CD4-positive, alpha-beta memory T cell (primary cell): ENCODE results near the gene BTN2A1. TPM values are rescaled to one million over a fixed set of nuclear protein-coding genes. Genes with fewer than 3 reads are reported as not detected.

Experiments used
- CTCF ChIA-PET: fragments of 350-600 bp; sonication (Branson Sonifier 250); formaldehyde crosslinking; loops from one replicate; lab custom pipeline; 2021; ENCODE audit warnings: inconsistent platforms; ENCODE audit not compliant: partially characterized antibody; lab: Charles Lee
- POLR2A ChIA-PET: fragments of 350-600 bp; sonication (Branson Sonifier 250); formaldehyde crosslinking; loops from one replicate; lab custom pipeline; 2021; ENCODE audit not compliant: partially characterized antibody; lab: Charles Lee
- DNase-seq, 5 donors: peaks; one replicate each; pipeline versions ENCODE4 v3.0.0 to v3.0.0-alpha.2; 2020 to 2022; ENCODE audit warnings: mixed read lengths in 1 of 5
- H3K27ac ChIP-seq: one replicate; pipeline ENCODE4 v1.7.0; 2013; ENCODE audit warnings: low read depth, low read length
- H3K27me3 ChIP-seq: 2 replicates; pipeline ENCODE4 v1.7.0; 2013; ENCODE audit warnings: mild to moderate bottlenecking, low read length, moderate library complexity; ENCODE audit not compliant: insufficient read depth
- H3K36me3 ChIP-seq: 2 replicates; pipeline ENCODE4 v1.7.0; 2013; ENCODE audit warnings: mild to moderate bottlenecking, low read length, moderate library complexity; ENCODE audit not compliant: insufficient read depth
- H3K4me1 ChIP-seq: 2 replicates; pipeline ENCODE4 v1.7.0; 2013; ENCODE audit warnings: mild to moderate bottlenecking, low read length, moderate library complexity; ENCODE audit not compliant: insufficient read depth
- H3K4me3 ChIP-seq, 2 donors: one replicate each; pipeline ENCODE4 v1.7.0; 2013; ENCODE audit warnings: low read length in 2 of 2, mild to moderate bottlenecking in 1 of 2
- H3K9me3 ChIP-seq, 2 donors: one replicate each; pipeline ENCODE4 v1.7.0; 2013; ENCODE audit warnings: low read length in 2 of 2, control low read depth in 1 of 2; ENCODE audit not compliant: control insufficient read depth in 1 of 2
- H3K27ac Mint-ChIP-seq, 7 donors: one replicate each; pipeline ENCODE4 v1.8.0; 2020 to 2021; ENCODE audit warnings: mixed read lengths in 7 of 7, mild to moderate bottlenecking in 6 of 7, inconsistent platforms in 3 of 7, moderate library complexity in 3 of 7
- H3K27me3 Mint-ChIP-seq, 2 donors: one replicate each; pipeline ENCODE4 v1.8.0; 2020 to 2021; ENCODE audit warnings: mixed read lengths in 2 of 2
- H3K36me3 Mint-ChIP-seq, 2 donors: one replicate each; pipeline ENCODE4 v1.8.0; 2020 to 2021; ENCODE audit warnings: mixed read lengths in 2 of 2, inconsistent platforms in 1 of 2, mild to moderate bottlenecking in 1 of 2
- H3K4me1 Mint-ChIP-seq, 4 donors: one replicate each; pipeline ENCODE4 v1.8.0; 2020 to 2021; ENCODE audit warnings: mixed read lengths in 4 of 4, mild to moderate bottlenecking in 1 of 4
- H3K4me3 Mint-ChIP-seq, 8 donors: one replicate each; pipeline ENCODE4 v1.8.0; 2020 to 2021; ENCODE audit warnings: mixed read lengths in 8 of 8, mild to moderate bottlenecking in 7 of 8, moderate library complexity in 6 of 8, inconsistent platforms in 3 of 8
- H3K9me3 Mint-ChIP-seq, 8 donors: one replicate each; pipeline ENCODE4 v1.8.0; 2020 to 2021; ENCODE audit warnings: mixed read lengths in 8 of 8, mild to moderate bottlenecking in 5 of 8, inconsistent platforms in 3 of 8, moderate library complexity in 1 of 8
- intact Hi-C: fragments of 100-400 bp; cut with micrococcal nuclease; formaldehyde crosslinking; loops from one replicate; pipeline ENCODE4 v1.15.1; 2023
- polyA plus RNA-seq, 2 donors: library from polyadenylated mRNA; unstranded; fragments of 300-500 nt; fragmentation: Illumina TruSeq; gene quantifications; one replicate each; pipeline ENCODE4 v1.2.3, GENCODE V29; 2021
- total RNA-seq, 2 experiments: library from RNA; stranded (reverse); gene quantifications; one replicate each; pipeline ENCODE4 v1.2.3, GENCODE V29; 2021

BTN2A1 gene
- total RNA-seq (10 to 100 TPM; 57.0 to 62.8 TPM), polyA plus RNA-seq (10 to 100 TPM; 10.9 to 15.9 TPM)

DNA sequence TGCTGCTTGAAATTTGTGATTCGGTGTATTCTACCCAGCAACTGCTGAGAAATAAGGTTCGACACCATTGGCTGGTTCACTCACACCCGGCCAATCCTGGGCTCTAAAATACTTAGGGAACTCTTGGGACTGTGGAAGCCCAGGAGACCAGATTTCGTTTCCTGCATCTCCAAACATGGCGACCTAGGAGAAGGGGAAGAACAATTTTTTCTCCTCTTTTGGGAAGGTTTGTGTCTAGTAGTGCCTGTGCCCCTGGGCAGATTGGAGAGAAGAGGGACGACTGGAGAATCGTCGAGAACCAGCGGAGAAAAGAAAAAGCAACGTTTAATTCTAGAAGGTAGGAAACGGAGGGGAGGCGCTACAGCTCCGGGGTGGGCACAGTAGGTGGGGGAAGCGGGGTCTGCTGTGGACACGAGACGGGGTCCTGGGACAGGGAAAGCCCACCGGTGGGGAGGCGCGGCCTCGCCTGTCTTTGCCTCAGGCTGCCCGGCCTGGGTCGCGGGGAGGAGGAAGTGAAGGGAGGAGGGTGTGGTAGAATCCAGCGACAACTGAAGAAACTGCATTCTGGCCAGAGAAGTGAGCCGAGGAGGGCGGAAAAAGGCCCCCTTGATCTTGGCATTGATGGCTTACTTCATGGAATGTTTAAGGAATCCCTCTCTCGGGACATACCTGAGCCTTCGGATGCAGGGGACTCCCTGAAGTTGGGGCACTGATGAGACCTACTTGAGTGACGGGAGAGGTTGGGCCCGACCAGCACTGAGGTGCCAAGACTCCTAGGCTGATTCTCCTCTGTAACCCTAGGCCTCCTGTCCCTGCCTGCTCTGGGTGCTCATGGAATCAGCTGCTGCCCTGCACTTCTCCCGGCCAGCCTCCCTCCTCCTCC, at the start of gene BTN2A1:
Gene BTN2A1 (plus strand): TSS at position 150 of the 883 bp plus-strand sequence. CDS start 682 bp downstream, at position 832.
- Histone ChIP-seq H3K4me3 (peak within 1 kb of the TSS; percentile 90 to 95), H3K4me1 (peaks cover 47% of the 10 kb centered on the region), H3K27ac (peak within 1 kb of the TSS; percentile 85), H3K9me3 (no peaks in the 10 kb centered on the region), H3K27me3 (no peaks in the 10 kb centered on the region), H3K36me3 (peaks cover 30% of the 10 kb centered on the region)
- intact Hi-C loops = loop anchor here (1.0 to 5.0 kb wide), 6 partner anchors 16 to 91 kb away; partner anchors contain the start of genes BTN3A2, BTN3A3 and HMGN4
- no peaks in the 10 kb centered on the region for H3K27me3 Mint-ChIP-seq
- peak; percentile 76 to 86 (median 78) for DNase-seq
- H3K27ac Mint-ChIP-seq = peak within 1 kb of the TSS; percentile 91 to 99 (median 98)
- no peaks in the 10 kb centered on the region for H3K9me3 Mint-ChIP-seq
- peaks cover 45 to 73% (median 57%) of the 10 kb centered on the region in 4 donors for H3K4me1 Mint-ChIP-seq
- peaks cover 42 to 65% of the 10 kb centered on the region in 2 donors for H3K36me3 Mint-ChIP-seq
- ChIA-PET POLR2A (interaction anchor here (0.6 to 2.6 kb wide), 8 partner anchors 10 to 82 kb away, joined by 3 to 19 read pairs (median 4); partner anchors contain the start of genes BTN2A2, BTN3A3 and HMGN4), CTCF (interaction anchor here (1.2 kb wide), 1 partner anchor 9 kb away, joined by 3 read pairs; no protein-coding TSS in a partner anchor)
- peak within 1 kb of the TSS; percentile 96 to 100 (median 98) for H3K4me3 Mint-ChIP-seq

- H3K27me3 ChIP-seq = no peaks in the 10 kb centered on the region
- H3K4me1 Mint-ChIP-seq = peaks cover 38 to 43% (median 41%) of the 10 kb centered on the region in 4 donors
- ChIA-PET CTCF (no interaction called here), POLR2A (interaction anchor here (0.9 kb wide), 1 partner anchor 187 kb away, joined by 3 read pairs; no protein-coding TSS in a partner anchor)
- DNase-seq = no peak
- peaks cover 81% of the 10 kb centered on the region for H3K36me3 ChIP-seq
- H3K9me3 ChIP-seq = no peaks in the 10 kb centered on the region
- no peak overlapping the region for H3K4me3 ChIP-seq
- H3K27ac ChIP-seq = no peak overlapping the region
- intact Hi-C loops = no loop called here
- H3K4me1 ChIP-seq = peaks cover 41% of the 10 kb centered on the region
- peak overlapping the region in 3 of 7 donors; percentile 42 to 88 (median 59) for H3K27ac Mint-ChIP-seq
- H3K9me3 Mint-ChIP-seq = no peaks in the 10 kb centered on the region
- H3K27me3 Mint-ChIP-seq = no peaks in the 10 kb centered on the region
- H3K4me3 Mint-ChIP-seq = no peak overlapping the region
- peaks cover 88 to 92% of the 10 kb centered on the region in 2 donors for H3K36me3 Mint-ChIP-seq
Observed at GRCh38 chr6:26408828-26409730, 48.7 kb upstream of the BTN2A1 start.

GRCh38 chr6:26411751-26412150, 46.0 kb upstream of the BTN2A1 start:
- H3K4me1 Mint-ChIP-seq = peaks cover 18 to 28% (median 22%) of the 10 kb centered on the region in 4 donors
- DNase-seq = no peak
- peaks cover 68% of the 10 kb centered on the region for H3K36me3 ChIP-seq
- ChIA-PET POLR2A (interaction anchor here (0.8 to 1.3 kb wide), 3 partner anchors 34 to 184 kb away, joined by 3 read pairs; no protein-coding TSS in a partner anchor), CTCF (no interaction called here)
- H3K4me3 ChIP-seq = no peak overlapping the region
- no peaks in the 10 kb centered on the region for H3K27me3 Mint-ChIP-seq
- H3K27ac ChIP-seq = no peak overlapping the region
- no peaks in the 10 kb centered on the region for H3K9me3 ChIP-seq
- intact Hi-C loops = no loop called here
- peaks cover 0 to 6% (median 4%) of the 10 kb centered on the region in 8 donors for H3K9me3 Mint-ChIP-seq
- H3K27me3 ChIP-seq = no peaks in the 10 kb centered on the region
- peaks cover 86 to 87% of the 10 kb centered on the region in 2 donors for H3K36me3 Mint-ChIP-seq
- H3K27ac Mint-ChIP-seq = peak overlapping the region in 2 of 7 donors; percentile 58 to 84
- H3K4me3 Mint-ChIP-seq = no peak overlapping the region
- H3K4me1 ChIP-seq = peaks cover 19% of the 10 kb centered on the region

- ChIA-PET POLR2A (interaction anchor here (1.3 kb wide), 1 partner anchor 183 kb away, joined by 3 read pairs; no protein-coding TSS in a partner anchor), CTCF (no interaction called here)
- Mint-ChIP-seq H3K4me3 (no peak overlapping the region), H3K27me3 (no peaks in the 10 kb centered on the region), H3K4me1 (peaks cover 13 to 23% (median 17%) of the 10 kb centered on the region in 4 donors), H3K36me3 (peaks cover 81 to 86% of the 10 kb centered on the region in 2 donors), H3K9me3 (peaks cover 0 to 9% (median 6%) of the 10 kb centered on the region in 8 donors), H3K27ac (peak overlapping the region in 4 of 7 donors; percentile 15 to 86 (median 60))
- Histone ChIP-seq H3K4me3 (no peak overlapping the region), H3K4me1 (peaks cover 14% of the 10 kb centered on the region), H3K9me3 (no peaks in the 10 kb centered on the region), H3K27ac (no peak overlapping the region), H3K36me3 (peaks cover 64% of the 10 kb centered on the region), H3K27me3 (no peaks in the 10 kb centered on the region)
- DNase-seq = no peak
- intact Hi-C loops = no loop called here
Observed at GRCh38 chr6:26412228-26412627, 45.5 kb upstream of the BTN2A1 start.

GRCh38 chr6:26412954-26413353, 44.8 kb upstream of the BTN2A1 start:
- Mint-ChIP-seq H3K4me1 (peaks cover 6 to 15% (median 11%) of the 10 kb centered on the region in 4 donors), H3K36me3 (peaks cover 76 to 84% of the 10 kb centered on the region in 2 donors), H3K9me3 (peaks cover 0 to 15% (median 10%) of the 10 kb centered on the region in 8 donors), H3K4me3 (peak overlapping the region in 1 of 8 donors; percentile 14), H3K27ac (peak overlapping the region in 1 of 7 donors; percentile 19), H3K27me3 (no peaks in the 10 kb centered on the region)
- Histone ChIP-seq H3K27ac (no peak overlapping the region), H3K4me3 (no peak overlapping the region), H3K9me3 (no peaks in the 10 kb centered on the region), H3K36me3 (peaks cover 57% of the 10 kb centered on the region), H3K4me1 (peaks cover 7% of the 10 kb centered on the region), H3K27me3 (no peaks in the 10 kb centered on the region)
- DNase-seq = no peak
- CTCF ChIA-PET = no interaction called here
- POLR2A ChIA-PET = interaction anchor here (1.3 kb wide), 1 partner anchor 183 kb away, joined by 3 read pairs; no protein-coding TSS in a partner anchor
- intact Hi-C loops = no loop called here

- Mint-ChIP-seq H3K27me3 (no peaks in the 10 kb centered on the region), H3K27ac (peak overlapping the region in 1 of 7 donors; percentile 35), H3K36me3 (peaks cover 70 to 75% of the 10 kb centered on the region in 2 donors), H3K9me3 (peaks cover 0 to 22% (median 11%) of the 10 kb centered on the region in 8 donors), H3K4me3 (no peak overlapping the region), H3K4me1 (peaks cover 0 to 15% (median 10%) of the 10 kb centered on the region in 4 donors)
- H3K9me3 ChIP-seq = no peaks in the 10 kb centered on the region
- peaks cover 45% of the 10 kb centered on the region for H3K36me3 ChIP-seq
- no peak for DNase-seq
- no peak overlapping the region for H3K27ac ChIP-seq
- H3K4me3 ChIP-seq = no peak overlapping the region
- H3K4me1 ChIP-seq = no peaks in the 10 kb centered on the region
- intact Hi-C loops = no loop called here
- no peaks in the 10 kb centered on the region for H3K27me3 ChIP-seq
- ChIA-PET CTCF (no interaction called here), POLR2A (interaction anchor here (1.2 to 1.9 kb wide), 2 partner anchors 31 to 51 kb away, joined by 4 read pairs; partner anchors contain the start of gene BTN2A2)
Observed at GRCh38 chr6:26414281-26414680, 43.5 kb upstream of the BTN2A1 start.
